Gastroesophageal sphincter (tissue), 4 donors: ENCODE measurements around the gene ZNF32. TPM values are rescaled to one million over a fixed set of nuclear protein-coding genes. Genes with fewer than 3 reads are reported as not detected.
A peak's percentile ranks its signal among the peaks of the same experiment; 100 is the strongest.

ENCODE experiments used
- ATAC-seq: fragments of 150-250 bp; one replicate; pipeline ENCODE4 v1.9.1; 2016; ENCODE audit warnings: mild to moderate bottlenecking, moderate library complexity
- H3K27ac ChIP-seq, 4 donors: fragments of 200-600 bp; sonication (generic) in 3 of 4; 1 replicate in 3 of 4; 2 replicates in 1 of 4; pipeline ENCODE4 v1.5.1; 2016 to 2019
- H3K27me3 ChIP-seq: fragments of 200-600 bp; sonication (generic); one replicate; pipeline ENCODE4 v1.5.1; 2019
- H3K36me3 ChIP-seq, 2 donors: fragments of 200-600 bp; sonication (generic); one replicate each; pipeline ENCODE4 v1.5.1; 2019; ENCODE audit warnings: control low read depth in 1 of 2
- H3K4me1 ChIP-seq, 3 donors: fragments of 200-600 bp; sonication (generic); 1 replicate in 2 of 3; 2 replicates in 1 of 3; pipeline ENCODE4 v1.5.1; 2016 to 2019; ENCODE audit warnings: control low read depth in 2 of 3
- H3K4me3 ChIP-seq, 2 donors: fragments of 200-600 bp; sonication (generic); one replicate each; pipeline ENCODE4 v1.5.1; 2019; ENCODE audit warnings: mild to moderate bottlenecking in 1 of 2, moderate library complexity in 1 of 2
- H3K9me3 ChIP-seq, 3 donors: fragments of 200-600 bp; sonication (generic); one replicate each; pipeline ENCODE4 v1.5.1; 2017 to 2019; ENCODE audit warnings: control low read depth in 2 of 3
- EP300 ChIP-seq: sonication (generic); formaldehyde crosslinking; IDR thresholded peaks from one replicate; pipeline ENCODE4 v1.6.1; 2017; ENCODE audit warnings: antibody characterized with exemption, mild to moderate bottlenecking
- POLR2A ChIP-seq, 2 donors: fragments of 450-650 bp; IDR thresholded peaks; one replicate each; pipeline ENCODE4 v1.6.1; 2017; ENCODE audit warnings: antibody characterized with exemption in 2 of 2, mild to moderate bottlenecking in 2 of 2, moderate library complexity in 1 of 2
- POLR2AphosphoS5 ChIP-seq: sonication (generic); formaldehyde crosslinking; IDR thresholded peaks from one replicate; pipeline ENCODE4 v1.6.1; 2017; ENCODE audit warnings: antibody characterized with exemption
- WGBS, 2 donors: methylation state at CpG; one replicate each; pipeline ENCODE4 v1.1.5; 2018; ENCODE audit warnings: low coverage in 1 of 2; 5-methylcytosine and 5-hydroxymethylcytosine counted together
- total RNA-seq, 4 donors: library from RNA; depleted of rRNA; stranded (reverse); fragments of >200 nt; gene quantifications; one replicate each; pipeline ENCODE4 v1.1.0, GENCODE V29; 2016
- TF ChIP-seq, protein P1 (sequence below), 4 experiments: fragments of 200-600 bp in 2 of 4; fragments of 450-650 bp in 2 of 4; sonication (generic) in 1 of 4; IDR thresholded peaks; one replicate each; pipeline ENCODE4 v1.5.1; 2017 to 2019; ENCODE audit warnings: antibody characterized with exemption in 4 of 4, mild to moderate bottlenecking in 2 of 4, moderate library complexity in 2 of 4

Gene ZNF32
- total RNA-seq, 4 donors from 2014 or later = 45.8 to 59.8 (median 53.8) TPM

- 50% methylated on average over 1 of the region's 3 CpGs; no CpG with 5 or more reads in 1 of the 2 donors for WGBS, 2 donors
These were observed 20.7 kb upstream of the ZNF32 start for GRCh38 chr10:43669386-43669785.

GRCh38 chr10:43667761-43668386 is 19.2 kb upstream of the ZNF32 start:
- no peak for TF ChIP-seq POLR2AphosphoS5
- no peak for TF ChIP-seq EP300
- TF ChIP-seq POLR2A (IDR thresholded peaks at IDR 0.05) = no peak
- TF ChIP-seq, protein P1, sequence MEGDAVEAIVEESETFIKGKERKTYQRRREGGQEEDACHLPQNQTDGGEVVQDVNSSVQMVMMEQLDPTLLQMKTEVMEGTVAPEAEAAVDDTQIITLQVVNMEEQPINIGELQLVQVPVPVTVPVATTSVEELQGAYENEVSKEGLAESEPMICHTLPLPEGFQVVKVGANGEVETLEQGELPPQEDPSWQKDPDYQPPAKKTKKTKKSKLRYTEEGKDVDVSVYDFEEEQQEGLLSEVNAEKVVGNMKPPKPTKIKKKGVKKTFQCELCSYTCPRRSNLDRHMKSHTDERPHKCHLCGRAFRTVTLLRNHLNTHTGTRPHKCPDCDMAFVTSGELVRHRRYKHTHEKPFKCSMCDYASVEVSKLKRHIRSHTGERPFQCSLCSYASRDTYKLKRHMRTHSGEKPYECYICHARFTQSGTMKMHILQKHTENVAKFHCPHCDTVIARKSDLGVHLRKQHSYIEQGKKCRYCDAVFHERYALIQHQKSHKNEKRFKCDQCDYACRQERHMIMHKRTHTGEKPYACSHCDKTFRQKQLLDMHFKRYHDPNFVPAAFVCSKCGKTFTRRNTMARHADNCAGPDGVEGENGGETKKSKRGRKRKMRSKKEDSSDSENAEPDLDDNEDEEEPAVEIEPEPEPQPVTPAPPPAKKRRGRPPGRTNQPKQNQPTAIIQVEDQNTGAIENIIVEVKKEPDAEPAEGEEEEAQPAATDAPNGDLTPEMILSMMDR (IDR thresholded peaks at IDR 0.05) = no peak
- H3K27me3 ChIP-seq = peaks cover 49% of the 10 kb centered on the region
- no peak overlapping the region for H3K27ac ChIP-seq
- H3K4me3 ChIP-seq = peak overlapping the region in 1 of 2 donors; percentile 37
- ATAC-seq = no peak
- H3K4me1 ChIP-seq = peaks cover 0 to 14% (median 3%) of the 10 kb centered on the region in 3 donors
- no peaks in the 10 kb centered on the region for H3K36me3 ChIP-seq
- H3K9me3 ChIP-seq = no peaks in the 10 kb centered on the region
- WGBS, 2 donors = 90 to 95% methylated on average over 3 to 9 of the region's 36 CpGs

More at GRCh38 chr10:43669386-43669785, 20.7 kb upstream of the ZNF32 start:
- no peak for ATAC-seq
- Histone ChIP-seq H3K27ac (no peak overlapping the region), H3K36me3 (no peaks in the 10 kb centered on the region), H3K9me3 (no peaks in the 10 kb centered on the region), H3K27me3 (peaks cover 49% of the 10 kb centered on the region), H3K4me3 (no peak overlapping the region), H3K4me1 (peaks cover 0 to 28% (median 3%) of the 10 kb centered on the region in 3 donors)
- no peak for TF ChIP-seq POLR2A (IDR thresholded peaks at IDR 0.05)
- TF ChIP-seq, protein P1 (IDR thresholded peaks at IDR 0.05) = no peak
- no peak for TF ChIP-seq POLR2AphosphoS5
- no peak for TF ChIP-seq EP300

DNA sequence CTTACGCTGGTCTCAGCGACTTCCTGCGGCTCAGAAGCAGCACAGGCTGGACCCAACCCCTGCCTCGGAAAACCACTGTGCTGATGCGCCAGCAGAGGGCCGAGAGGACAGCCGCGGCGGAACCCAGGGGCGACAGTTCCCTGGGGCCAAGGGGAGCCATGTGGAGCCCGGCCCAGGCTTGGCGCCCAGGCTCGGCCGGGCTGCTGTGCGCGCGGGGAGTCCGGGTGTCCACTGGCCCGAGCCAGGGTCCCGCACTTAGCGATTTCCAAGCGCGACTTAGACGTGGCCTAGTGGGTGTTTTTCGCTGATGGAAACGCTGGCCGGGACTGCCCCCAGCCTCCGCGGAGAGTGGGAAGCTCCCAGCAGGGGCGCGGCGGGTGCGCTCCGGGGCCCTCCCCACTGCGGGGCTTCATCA is 18.6 kb upstream of the ZNF32 start:
- WGBS, 2 donors = no CpG with 5 or more reads among the region's 35 CpGs
- peak; percentile 30 for ATAC-seq
- H3K27me3 ChIP-seq = peaks cover 49% of the 10 kb centered on the region
- no peak overlapping the region for H3K27ac ChIP-seq
- H3K9me3 ChIP-seq = no peaks in the 10 kb centered on the region
- no peak for TF ChIP-seq POLR2A (IDR thresholded peaks at IDR 0.05)
- TF ChIP-seq, protein P1 (IDR thresholded peaks at IDR 0.05) = peak in 3 of 4 experiments; percentile 12 to 38 (median 35)
- H3K36me3 ChIP-seq = no peaks in the 10 kb centered on the region
- H3K4me1 ChIP-seq = peaks cover 0 to 14% (median 3%) of the 10 kb centered on the region in 3 donors
- H3K4me3 ChIP-seq = peak overlapping the region in 1 of 2 donors; percentile 37

GRCh38 chr10:43666552-43666951 is 17.9 kb upstream of the ZNF32 start:
- Histone ChIP-seq H3K4me1 (peaks cover 0 to 10% (median 3%) of the 10 kb centered on the region in 3 donors), H3K27me3 (peaks cover 49% of the 10 kb centered on the region), H3K9me3 (no peaks in the 10 kb centered on the region), H3K4me3 (no peak overlapping the region), H3K27ac (no peak overlapping the region), H3K36me3 (no peaks in the 10 kb centered on the region)
- 76% methylated on average over 9 of the region's 9 CpGs; no CpG with 5 or more reads in 1 of the 2 donors for WGBS, 2 donors
- TF ChIP-seq POLR2A (IDR thresholded peaks at IDR 0.05) (no peak), EP300 (no peak)
- ATAC-seq = no peak

GRCh38 chr10:43665054-43665453 is 16.4 kb upstream of the ZNF32 start:
- Histone ChIP-seq H3K9me3 (no peaks in the 10 kb centered on the region), H3K4me3 (no peak overlapping the region), H3K4me1 (peaks cover 0 to 8% (median 3%) of the 10 kb centered on the region in 3 donors), H3K36me3 (no peaks in the 10 kb centered on the region), H3K27ac (no peak overlapping the region), H3K27me3 (peaks cover 34% of the 10 kb centered on the region)
- no peak for ATAC-seq
- 50 to 52% methylated on average over 3 of the region's 3 CpGs for WGBS, 2 donors
- TF ChIP-seq POLR2A (IDR thresholded peaks at IDR 0.05) = no peak
- TF ChIP-seq, protein P1 (IDR thresholded peaks at IDR 0.05) = no peak
- TF ChIP-seq POLR2AphosphoS5 = no peak
- TF ChIP-seq EP300 = no peak
